ENCODE data around the gene HARBI1. TPM values are rescaled to one million over a fixed set of nuclear protein-coding genes. Genes with fewer than 3 reads are reported as not detected.

HARBI1 gene
- total and polyA plus RNA-seq, 10 of the 15 experiments (the other 5 are each of a cell fraction or from before 2014, with no cell fraction given), result 3.6 to 8.4 (median 5.2) TPM

GRCh38 chr11:46603704-46604308, 13.2 kb downstream of the HARBI1 start (continued):
- TF ChIP-seq ZNF24 (IDR thresholded peaks at IDR 0.05), result no peak
- TF ChIP-seq RCOR1 (conservative IDR thresholded peaks at IDR 0.05; ENCODE audit: low read depth, low read length), result no peak

DNA sequence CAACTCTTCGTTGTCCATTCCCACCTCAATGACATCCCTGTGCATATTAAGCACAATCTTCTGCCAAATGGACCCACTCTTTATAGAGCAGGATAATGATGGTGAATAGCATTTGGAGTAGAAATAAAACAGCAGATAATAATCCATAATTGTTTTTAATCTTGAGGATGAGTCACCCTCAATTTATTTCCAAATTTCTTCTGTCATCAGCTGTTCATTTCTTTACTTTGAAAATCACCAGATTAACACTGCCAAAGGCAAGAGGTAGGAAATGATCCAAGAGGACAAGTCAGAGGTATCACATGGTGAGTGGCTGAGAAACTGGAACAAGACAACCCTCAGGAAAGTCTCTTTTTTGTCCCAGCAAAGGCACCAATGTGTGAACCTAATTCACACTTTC, 15.9 kb downstream of the HARBI1 start:
- ChIA-PET SMC1A (ENCODE audit: uncharacterized antibody, unreplicated experiment) (interaction anchor here (1.2 kb wide), 1 partner anchor 41 kb away, joined by 3 read pairs; no protein-coding TSS in a partner anchor), CTCF (interaction anchor here (1.0 kb wide), 1 partner anchor 15 kb away, joined by 3 read pairs; no protein-coding TSS in a partner anchor), RAD21 (ENCODE audit: unreplicated experiment) (no interaction called here), POLR2A (no interaction called here)
- Histone ChIP-seq H3K27ac (ENCODE audit: control insufficient read depth, insufficient read depth) (no peak overlapping the region), H3K4me2 (ENCODE audit: control insufficient read depth, insufficient read depth) (no peak overlapping the region), H3K36me3 (ENCODE audit: control insufficient read depth in 2 of 2, insufficient read depth in 2 of 2, low read length in 1 of 2) (no peaks in the 10 kb centered on the region), H3K9ac (ENCODE audit: control insufficient read depth, insufficient read depth, low read length) (no peak overlapping the region), H2AFZ (ENCODE audit: control insufficient read depth, low read depth, low read length) (no peak overlapping the region), H3K79me2 (ENCODE audit: control insufficient read depth, insufficient read depth, low read length) (0 out of 2 replicates have a peak, but pooled peaks cover 2% of the 10 kb centered on the region), H3K27me3 (replicated peaks in 1 of 2; ENCODE audit: control insufficient read depth in 2 of 2, insufficient read depth in 2 of 2, low read length in 1 of 2) (no peaks in the 10 kb centered on the region), H3K9me3 (replicated peaks; ENCODE audit: control insufficient read depth, insufficient read depth, low read length) (no peaks in the 10 kb centered on the region; the same call in 2 of the 3 replicates), H3K4me1 (ENCODE audit: control insufficient read depth, insufficient read depth, low read length) (peaks cover 16% of the 10 kb centered on the region), H3K4me3 (no peak overlapping the region), H4K20me1 (ENCODE audit: control insufficient read depth, insufficient read depth) (no peaks in the 10 kb centered on the region)
- no peak for ATAC-seq
- DNase-seq (ENCODE audit: low read depth, low spot score), result no peak
- in situ Hi-C loops (cut with MboI), result no loop called here
- no peak for FAIRE-seq
- no TSS peak for BruUV-seq (replicated peaks)
- WGBS (ENCODE audit: insufficient coverage, insufficient replicate concordance, low lambda C conversion rate, missing lambda C conversion rate), result 93% methylated on average over 1 of the region's 1 CpG
- intact Hi-C loops (cut with micrococcal nuclease; ENCODE audit: unreplicated experiment), result no loop called here
- no peak for TF ChIP-seq POLR2AphosphoS2 (IDR thresholded peaks at IDR 0.05; ENCODE audit: low read depth, low read length)
- TF ChIP-seq ETV6 (conservative IDR thresholded peaks at IDR 0.05 in 1 of 2, IDR thresholded peaks at IDR 0.05 in 1 of 2; ENCODE audit: borderline replicate concordance in 1 of 2, low read depth in 1 of 2), result no peak
- no peak for TF ChIP-seq MTA2 (IDR thresholded peaks at IDR 0.05; ENCODE audit: low read depth)
- TF ChIP-seq, protein P1, sequence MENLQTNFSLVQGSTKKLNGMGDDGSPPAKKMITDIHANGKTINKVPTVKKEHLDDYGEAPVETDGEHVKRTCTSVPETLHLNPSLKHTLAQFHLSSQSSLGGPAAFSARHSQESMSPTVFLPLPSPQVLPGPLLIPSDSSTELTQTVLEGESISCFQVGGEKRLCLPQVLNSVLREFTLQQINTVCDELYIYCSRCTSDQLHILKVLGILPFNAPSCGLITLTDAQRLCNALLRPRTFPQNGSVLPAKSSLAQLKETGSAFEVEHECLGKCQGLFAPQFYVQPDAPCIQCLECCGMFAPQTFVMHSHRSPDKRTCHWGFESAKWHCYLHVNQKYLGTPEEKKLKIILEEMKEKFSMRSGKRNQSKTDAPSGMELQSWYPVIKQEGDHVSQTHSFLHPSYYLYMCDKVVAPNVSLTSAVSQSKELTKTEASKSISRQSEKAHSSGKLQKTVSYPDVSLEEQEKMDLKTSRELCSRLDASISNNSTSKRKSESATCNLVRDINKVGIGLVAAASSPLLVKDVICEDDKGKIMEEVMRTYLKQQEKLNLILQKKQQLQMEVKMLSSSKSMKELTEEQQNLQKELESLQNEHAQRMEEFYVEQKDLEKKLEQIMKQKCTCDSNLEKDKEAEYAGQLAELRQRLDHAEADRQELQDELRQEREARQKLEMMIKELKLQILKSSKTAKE (IDR thresholded peaks at IDR 0.05; ENCODE audit: low read depth, poor library complexity, severe bottlenecking), result no peak
- no peak for TF ChIP-seq YY1 (IDR thresholded peaks at IDR 0.05; ENCODE audit: low read depth, low read length)
- TF ChIP-seq BACH1 (IDR thresholded peaks at IDR 0.05; ENCODE audit: borderline replicate concordance), result no peak
- TF ChIP-seq ZZZ3 (IDR thresholded peaks at IDR 0.05; ENCODE audit: control insufficient read depth, insufficient read length, low read depth), result no peak
- no peak for TF ChIP-seq IRF5 (IDR thresholded peaks at IDR 0.05; ENCODE audit: borderline replicate concordance)
- TF ChIP-seq ZNF687 (IDR thresholded peaks at IDR 0.05), result no peak
